Activated T-cell treated with anti-CD3 and anti-CD28 coated beads for 24 hours (primary cell): ENCODE measurements around the gene ARHGEF28.
A peak's percentile ranks its signal among the peaks of the same experiment; 100 is the strongest.

Experiments
- DNase-seq: peaks from one replicate; pipeline ENCODE4 v3.0.0-alpha.2; 2020; ENCODE audit warnings: low read depth

Gene ARHGEF28, protein sequence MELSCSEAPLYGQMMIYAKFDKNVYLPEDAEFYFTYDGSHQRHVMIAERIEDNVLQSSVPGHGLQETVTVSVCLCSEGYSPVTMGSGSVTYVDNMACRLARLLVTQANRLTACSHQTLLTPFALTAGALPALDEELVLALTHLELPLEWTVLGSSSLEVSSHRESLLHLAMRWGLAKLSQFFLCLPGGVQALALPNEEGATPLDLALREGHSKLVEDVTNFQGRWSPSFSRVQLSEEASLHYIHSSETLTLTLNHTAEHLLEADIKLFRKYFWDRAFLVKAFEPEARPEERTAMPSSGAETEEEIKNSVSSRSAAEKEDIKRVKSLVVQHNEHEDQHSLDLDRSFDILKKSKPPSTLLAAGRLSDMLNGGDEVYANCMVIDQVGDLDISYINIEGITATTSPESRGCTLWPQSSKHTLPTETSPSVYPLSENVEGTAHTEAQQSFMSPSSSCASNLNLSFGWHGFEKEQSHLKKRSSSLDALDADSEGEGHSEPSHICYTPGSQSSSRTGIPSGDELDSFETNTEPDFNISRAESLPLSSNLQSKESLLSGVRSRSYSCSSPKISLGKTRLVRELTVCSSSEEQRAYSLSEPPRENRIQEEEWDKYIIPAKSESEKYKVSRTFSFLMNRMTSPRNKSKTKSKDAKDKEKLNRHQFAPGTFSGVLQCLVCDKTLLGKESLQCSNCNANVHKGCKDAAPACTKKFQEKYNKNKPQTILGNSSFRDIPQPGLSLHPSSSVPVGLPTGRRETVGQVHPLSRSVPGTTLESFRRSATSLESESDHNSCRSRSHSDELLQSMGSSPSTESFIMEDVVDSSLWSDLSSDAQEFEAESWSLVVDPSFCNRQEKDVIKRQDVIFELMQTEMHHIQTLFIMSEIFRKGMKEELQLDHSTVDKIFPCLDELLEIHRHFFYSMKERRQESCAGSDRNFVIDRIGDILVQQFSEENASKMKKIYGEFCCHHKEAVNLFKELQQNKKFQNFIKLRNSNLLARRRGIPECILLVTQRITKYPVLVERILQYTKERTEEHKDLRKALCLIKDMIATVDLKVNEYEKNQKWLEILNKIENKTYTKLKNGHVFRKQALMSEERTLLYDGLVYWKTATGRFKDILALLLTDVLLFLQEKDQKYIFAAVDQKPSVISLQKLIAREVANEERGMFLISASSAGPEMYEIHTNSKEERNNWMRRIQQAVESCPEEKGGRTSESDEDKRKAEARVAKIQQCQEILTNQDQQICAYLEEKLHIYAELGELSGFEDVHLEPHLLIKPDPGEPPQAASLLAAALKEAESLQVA (N-terminal part only)

DNA sequence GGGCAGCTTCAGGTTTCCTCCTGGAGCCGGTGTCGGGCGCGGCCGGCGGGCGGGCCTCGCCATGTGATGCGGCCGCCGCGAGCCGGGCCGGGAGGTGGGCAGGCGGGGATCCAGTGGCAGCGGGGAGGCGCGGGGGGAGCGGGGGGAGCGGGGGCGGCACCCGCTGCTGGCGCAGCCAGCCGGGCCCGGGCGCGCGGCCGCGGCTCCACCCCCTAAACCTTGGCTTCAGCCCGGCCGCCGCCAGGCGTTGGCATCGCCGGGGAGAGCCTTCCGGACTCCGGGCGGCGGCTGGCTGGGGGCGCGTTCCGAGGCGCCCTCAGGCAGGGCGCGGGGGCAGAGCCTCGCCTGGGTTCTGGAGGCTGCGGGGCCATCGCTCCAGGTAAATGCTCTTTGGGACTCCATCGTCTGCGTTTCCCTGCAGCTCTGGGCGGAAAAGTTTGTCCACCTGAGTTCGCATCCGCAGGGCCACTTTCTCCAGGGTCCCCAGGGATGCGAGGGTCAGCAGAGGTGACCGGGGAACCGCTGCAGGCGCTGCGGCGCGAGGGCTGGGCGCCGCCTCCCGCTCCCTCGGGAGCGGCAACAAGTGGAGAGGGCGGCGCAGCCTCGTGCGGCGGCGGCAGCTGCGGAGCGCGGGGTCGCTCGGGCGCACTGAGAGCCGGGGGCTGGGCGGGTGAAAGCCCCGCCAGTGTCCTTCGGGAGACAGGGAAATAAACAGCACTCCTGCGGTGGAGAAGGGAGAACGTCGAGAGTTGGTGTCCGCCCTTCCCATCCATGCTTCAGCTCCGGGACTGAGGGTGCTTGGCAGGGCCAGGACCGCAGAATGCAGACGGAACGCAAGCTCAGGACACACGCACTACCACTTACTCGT is at the start of gene ARHGEF28:
TSS of gene ARHGEF28 (plus strand) at position 253 of the 868 bp plus-strand sequence. CDS start 58,656 bp downstream, outside the sequence.
- peak; percentile 8 for DNase-seq

DNA sequence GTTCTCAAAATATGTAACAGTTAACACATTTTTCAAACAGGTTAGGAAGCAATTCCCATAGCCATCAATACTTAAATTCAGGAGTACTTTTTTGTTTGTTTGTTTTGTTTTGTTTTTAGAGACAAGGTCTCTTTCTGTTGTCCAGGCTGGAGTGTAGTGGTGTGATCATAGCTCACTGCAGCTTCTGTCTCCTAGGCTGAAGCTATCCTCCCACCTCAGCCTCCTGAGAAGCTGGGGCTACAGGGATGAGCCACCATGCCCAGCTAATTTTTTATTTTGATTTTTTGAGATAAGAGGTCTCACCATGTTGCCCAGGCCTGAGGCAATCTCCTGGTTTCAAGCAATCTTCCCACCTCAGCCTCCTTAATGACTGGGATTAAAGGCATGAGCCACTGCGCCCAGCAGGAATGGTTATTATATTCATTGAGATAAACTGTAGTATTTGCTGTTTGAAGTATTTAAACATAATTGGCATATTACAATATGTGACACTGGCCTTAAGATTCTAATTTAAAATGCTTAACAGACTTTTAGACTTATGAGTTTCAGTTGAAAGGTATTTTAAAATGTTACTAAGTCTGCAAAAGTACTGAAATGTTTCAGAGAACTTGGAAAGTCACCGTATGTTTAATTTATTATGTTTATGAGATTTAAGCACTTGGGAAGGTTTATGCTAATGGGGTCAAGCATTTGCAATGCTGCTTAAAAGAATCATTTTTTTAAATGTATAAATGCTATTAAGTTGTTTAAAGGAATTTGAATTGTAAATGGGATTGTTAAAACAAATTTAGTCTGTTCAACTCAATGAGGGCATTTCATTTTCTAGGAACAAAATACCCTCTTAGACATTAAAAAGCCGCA is 43.5 kb upstream of the ARHGEF28 start:
- no peak for DNase-seq

DNA sequence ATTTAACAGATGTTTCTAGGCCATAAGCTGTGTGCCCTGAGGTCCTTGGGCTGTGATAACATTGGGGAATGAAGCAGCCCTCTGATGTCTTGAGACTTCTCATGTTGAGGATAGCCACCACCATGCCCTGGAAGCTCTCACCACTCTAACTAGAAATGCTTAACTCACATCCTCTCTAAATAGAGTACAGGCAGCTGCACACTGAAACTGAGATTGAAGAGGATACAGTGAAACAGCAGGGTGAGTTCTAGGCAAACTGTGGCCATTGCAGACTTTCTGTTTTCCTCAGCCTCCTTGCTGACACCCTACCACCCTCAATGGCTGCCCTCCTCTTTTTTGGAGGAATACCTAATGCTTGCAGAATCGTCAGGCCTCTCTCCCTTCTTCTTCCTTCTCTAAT is 38.1 kb upstream of the ARHGEF28 start:
- no peak for DNase-seq

DNA sequence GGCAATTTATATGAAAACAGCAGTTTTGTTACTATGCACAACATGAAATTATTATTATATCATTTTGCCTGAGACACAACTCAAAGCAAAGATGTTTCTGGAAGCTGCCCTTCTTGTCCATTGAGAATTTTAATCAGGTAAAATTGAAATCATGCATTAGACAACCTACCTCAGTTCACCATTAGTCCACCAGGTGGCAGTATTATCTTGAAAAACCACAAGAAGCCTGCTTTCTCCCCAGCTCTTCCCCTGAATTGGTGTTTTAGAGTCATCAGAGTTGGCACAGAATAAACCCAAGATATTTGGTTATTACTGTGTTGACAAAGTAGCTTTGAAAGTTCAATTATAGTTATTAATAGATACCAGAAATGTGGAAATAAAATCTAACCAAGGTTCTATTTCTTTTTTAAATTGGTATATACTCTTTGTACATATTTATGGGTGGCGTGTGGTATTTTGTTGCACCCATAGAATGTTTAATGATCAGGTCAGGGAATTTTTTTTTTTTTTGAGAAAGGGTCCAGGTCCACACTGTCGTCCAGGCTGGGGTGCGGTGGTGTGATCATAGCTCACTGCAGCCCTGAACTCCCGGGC is 34.8 kb upstream of the ARHGEF28 start:
- peak; percentile 48 for DNase-seq

DNA sequence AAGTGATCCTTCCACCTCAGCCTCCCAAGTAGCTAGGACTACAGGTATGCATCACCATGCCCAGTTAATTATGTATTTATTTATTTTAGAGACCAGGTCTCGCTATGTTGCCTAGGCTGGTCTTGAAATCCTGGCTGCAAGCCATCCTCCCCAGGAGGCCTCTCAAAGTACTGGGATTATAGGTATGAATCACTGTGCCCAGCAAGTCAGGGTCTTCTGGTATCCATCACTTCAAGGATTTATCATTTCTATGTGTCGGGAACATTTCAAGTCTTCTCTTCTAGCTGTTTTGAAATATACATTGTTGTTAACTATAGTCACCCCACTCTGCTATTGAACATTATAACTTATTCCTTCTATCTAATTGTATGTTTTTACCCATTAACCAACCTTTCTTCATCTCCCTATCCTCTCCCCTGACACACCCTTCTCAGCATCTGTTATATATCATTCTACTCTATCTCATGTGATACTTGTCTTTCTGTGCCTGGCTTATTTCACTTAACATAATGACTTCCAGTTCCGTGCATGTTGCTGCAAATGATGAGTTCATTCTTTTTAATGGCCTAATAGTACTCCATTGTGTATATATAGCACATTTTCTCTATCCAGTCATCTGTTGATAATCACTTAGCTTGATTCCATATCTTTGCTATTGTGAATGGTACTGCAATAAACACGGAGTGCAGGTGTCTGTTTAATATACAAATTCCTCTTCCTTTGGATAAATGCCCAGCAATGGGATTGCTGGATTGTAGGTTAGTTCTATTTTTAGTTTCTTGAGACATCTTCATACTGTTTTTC is 34.1 kb upstream of the ARHGEF28 start:
- DNase-seq, result no peak

DNA sequence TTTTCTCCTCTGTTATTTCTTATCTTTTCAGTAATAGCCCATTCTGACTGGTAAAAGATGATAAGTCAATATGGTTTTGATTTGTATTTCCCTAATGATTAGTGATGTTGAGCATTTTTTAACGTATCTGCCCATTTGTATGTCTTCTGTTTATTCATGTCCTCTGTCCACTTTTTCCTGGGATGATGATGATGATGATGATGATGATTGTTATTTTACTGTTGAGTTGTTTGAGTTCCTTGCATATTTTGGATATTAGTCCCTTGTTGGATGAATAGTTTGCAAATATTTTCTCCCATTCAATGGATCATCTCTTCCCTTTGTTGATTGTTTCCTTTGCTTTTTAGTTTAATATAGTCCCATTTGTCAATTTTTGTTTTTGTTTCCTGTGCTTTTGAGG is 33.4 kb upstream of the ARHGEF28 start:
- no peak for DNase-seq

DNA sequence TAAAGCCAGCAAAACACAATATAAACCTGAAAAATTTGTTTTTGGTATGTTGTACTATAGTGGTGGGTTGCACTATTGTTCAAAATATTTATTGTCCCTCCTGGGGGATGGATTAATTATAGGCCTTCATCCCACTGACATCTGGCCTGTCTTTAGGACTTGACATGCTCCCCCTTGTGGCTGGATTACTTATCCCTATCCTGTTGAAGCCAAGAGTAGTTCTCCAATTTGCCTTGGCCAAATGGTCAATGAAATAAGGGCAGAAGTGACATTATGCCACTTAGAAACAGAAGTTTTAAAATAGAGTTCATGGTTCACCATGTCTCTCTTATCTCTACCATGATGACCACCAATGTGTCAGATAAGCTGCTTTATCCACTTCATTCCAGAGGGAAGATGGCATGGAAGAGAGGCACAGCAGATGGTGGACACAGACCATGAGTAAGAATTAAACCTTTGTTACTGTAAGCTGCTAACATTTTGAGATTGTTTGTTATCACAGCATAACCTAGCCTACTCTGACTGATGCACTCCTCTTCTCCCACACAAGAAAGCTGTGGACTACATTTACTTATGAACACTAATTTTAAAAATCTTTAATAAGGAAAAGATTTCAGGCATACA is 29.2 kb upstream of the ARHGEF28 start:
- peak; percentile 7 for DNase-seq

DNA sequence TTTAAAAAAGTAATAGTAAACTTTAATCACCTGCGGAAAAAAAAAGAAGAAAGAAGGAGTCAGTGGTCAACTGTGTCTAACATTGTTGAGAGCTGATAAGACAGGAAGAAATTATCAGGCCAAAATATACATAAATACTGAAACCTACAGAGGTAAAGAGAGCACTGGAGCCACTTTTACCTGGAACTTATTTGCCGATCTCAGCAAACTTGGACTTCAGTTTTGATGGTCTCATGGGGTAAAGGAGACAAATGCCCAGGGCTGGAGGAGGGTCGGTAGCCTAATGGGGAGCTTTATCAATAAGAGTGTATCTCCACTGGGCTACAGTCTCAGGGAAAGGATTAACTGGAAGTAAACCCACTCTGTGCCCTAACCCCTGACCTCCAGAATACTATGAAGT is 26.6 kb upstream of the ARHGEF28 start:
- no peak for DNase-seq

DNA sequence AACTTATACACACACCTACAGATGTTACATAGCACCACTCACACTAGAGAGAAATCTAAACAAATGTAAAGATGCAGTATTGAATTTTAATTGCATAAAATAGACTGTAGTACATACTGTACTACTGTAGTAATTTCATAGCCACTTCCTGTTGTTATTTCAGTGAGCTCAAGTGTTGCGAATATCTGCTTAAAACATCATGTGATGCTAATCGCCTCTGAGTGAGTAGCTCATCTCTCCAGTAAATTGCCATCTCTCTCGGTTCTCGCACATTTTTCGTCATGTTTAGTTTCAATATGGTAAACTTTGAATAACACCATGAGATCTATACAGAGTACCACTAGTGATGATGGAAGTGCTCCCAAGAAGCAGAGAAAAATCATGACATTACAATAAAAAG is 22.0 kb upstream of the ARHGEF28 start:
- no peak for DNase-seq

DNA sequence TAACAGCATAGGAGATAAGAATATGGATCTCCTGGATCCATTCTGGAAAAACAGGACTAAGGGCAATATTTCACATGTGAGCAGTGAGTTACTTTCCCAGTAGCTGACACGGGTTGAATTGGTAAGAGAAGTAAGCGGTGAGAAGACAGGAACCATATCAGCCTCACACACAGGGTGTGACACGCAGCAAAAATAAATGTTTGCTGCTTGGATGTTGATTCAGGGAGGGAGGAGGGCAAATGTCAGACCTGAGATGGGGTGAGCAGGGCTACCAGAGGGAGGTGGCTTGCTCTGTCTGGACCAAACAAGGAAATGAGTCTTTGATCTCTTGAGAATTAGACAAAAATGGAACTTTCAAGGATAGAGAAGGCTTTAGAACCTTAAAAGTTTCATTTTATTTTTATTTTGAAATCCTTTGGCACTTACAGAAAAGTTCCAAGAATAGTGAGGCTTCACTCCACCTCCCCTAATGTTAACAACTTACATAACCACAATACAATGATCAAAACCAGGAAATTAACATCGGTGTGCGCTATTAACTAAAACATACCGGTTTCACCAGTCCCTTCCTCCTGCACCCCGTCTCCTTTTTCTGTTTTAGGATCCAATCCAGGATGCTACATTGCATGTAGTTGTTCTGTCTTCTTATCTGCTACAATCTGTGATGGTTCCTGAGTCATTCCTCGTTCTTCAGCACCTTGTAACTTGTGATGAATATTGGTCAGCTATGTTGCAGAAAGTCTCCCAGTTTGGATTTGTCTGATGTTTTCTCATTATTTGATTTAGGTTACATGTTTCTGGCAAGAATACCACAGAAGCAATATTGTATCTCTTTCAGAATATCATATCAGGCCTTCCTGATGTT is 20.5 kb upstream of the ARHGEF28 start:
- no peak for DNase-seq

DNA sequence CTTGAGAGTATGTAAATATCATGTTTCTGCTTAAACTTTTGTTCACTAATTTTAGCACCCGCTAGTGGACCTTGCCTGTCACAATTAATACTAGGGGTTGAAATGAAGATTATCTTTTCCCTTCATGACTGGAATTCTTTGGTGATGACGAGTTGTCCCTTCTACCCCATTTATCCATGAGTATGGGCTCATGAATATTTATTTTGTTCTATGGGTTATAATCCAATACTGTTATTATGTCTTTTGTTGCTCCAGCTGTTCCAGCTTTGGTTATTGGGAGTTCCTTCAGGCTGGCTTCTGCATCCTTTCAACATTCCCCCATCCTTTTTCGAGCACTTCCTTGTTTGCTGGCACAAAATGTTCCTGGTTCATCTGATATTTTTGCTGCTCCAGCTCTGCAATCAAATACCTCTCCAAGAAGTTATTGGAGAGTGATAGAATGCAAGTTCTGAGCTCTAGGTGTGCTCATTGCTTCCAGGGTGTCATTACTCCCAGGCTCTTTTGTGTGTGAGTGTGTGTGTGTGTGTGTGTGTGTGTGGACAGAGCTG is 19.7 kb upstream of the ARHGEF28 start:
- DNase-seq, result no peak

DNA sequence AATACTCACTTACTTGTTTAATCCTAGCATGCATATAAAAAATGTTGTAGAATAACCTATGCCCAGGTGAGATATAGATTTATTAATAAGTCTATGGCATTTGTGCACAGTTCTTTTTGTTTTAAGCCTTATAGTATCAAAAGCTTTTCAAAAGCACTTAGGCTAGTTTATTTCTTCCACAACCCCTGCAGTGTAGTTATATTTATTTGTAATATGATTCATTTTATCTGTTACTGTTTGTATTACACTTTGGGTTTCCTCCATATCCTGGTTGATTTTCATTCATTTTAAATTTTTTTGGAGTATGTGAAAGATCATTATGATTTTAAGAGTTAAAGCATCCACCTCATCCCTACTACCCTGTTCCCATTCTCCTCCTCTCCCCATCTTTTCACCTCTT is 18.8 kb upstream of the ARHGEF28 start:
- DNase-seq, result no peak

DNA sequence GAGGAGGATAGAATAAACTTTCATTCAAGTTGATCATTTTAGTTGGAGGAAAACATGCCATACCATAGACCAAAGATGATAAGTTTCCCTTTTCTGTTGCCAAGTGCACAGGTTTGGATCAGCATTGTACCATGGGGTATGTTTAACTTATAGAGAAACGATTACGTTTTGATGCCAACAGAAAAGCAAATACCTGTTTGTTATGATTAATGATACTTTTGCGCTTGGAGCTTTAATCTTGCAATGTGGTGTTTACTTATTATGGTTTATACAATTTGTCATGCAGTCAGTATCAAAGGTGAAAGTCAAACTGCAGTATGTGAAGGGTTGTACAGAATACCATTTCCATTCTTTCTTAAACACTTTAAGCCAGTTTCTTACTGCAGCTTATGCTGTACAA is 13.2 kb upstream of the ARHGEF28 start:
- DNase-seq, result no peak

DNA sequence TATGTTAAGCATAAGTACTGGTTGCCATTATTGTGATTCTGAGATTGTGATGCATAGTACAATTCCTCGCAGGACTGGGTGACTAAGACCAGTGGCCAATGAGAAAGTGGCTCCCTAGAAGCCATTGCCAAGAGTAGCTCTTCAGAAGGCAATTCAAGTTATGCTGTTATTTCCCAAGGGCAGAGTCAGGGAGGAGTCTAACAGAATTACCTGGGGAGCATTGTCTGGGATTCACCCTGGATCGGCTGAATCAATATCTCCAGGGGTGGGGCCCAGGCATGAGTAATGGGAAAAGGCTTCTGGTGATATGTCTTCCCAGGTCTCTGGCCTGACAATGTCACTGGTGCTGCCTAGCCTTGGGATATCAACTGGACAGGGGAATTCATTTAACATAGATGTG is 10.9 kb upstream of the ARHGEF28 start:
- DNase-seq, result no peak

DNA sequence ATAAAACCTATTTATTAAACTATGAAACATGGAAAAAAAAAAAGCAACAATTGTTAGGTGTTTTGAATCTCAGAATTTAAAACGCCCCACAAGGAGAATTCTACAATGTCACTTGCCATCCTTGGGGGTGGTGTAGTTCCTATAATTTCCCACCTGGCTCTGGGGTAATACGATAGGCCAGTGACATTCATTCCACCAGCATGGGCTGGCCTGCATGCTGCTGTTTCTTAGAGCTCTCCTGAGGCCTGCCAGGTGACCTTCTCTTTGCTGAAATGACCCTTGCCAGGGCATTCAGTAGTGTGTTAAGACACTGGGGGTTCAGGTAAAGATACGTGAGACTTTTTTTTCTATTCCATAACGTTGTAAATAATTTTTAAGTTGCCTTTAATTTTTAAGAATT is 10.0 kb upstream of the ARHGEF28 start:
- DNase-seq, result no peak

DNA sequence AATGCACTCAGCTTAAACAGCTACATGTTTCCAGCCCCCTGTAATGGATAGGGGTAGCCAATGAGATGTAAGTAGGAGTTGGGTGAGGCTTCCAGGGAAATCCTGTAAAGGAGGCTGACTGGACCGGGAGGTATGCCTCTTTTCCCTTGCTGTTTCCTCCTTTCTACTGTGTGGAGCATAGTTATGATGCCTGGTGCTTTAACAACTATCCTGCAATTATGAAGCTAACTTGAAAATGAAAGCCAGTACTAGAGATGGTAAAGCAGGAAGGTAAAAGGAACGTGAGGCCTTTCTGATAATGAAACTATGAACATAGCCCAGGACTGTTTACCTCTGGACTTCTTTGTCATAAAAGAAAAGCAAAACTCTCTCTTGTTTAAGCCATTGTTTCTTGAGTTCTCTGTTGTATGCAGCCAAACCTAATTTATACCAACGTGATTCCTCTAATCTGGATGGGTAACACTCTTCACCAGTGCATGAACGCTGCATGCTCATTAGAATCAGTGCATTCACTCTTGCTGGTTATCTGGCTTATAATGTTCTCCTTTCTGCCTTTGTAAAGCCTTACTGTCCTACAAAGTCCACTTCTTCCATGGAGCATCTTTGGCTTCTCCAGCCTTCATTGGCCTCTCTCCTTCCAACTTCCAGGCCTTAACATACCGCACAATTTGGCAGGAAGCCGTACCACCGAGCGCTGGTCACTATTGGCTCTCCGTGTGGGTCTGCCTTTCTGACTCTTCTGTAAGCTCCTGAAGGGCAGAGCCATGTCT is 8.3 kb upstream of the ARHGEF28 start:
- DNase-seq, result no peak
